Spleen (tissue), 11 donors: ENCODE data around the gene ENC1. TPM values are rescaled to one million over a fixed set of nuclear protein-coding genes. Genes with fewer than 3 reads are reported as not detected.

Experiments used
- DNase-seq: peaks from one replicate; pipeline ENCODE4 v3.0.0-alpha.2; 2020
- H3K27ac ChIP-seq, 8 donors: fragments of 200-600 bp; sonication (generic) in 7 of 8; 1 replicate in 4 of 8; 2 replicates in 4 of 8; pipeline versions ENCODE4 v1.5.0 to v1.8.0; 2016 to 2021; ENCODE audit warnings: inconsistent platforms in 4 of 8, mild to moderate bottlenecking in 4 of 8, moderate library complexity in 1 of 8
- H3K27me3 ChIP-seq, 7 donors: fragments of 200-600 bp; sonication (generic) in 6 of 7; replicated peaks in 1 of 7; 1 replicate in 4 of 7; 2 replicates in 3 of 7; pipeline versions ENCODE4 v1.5.0 to v1.8.0; 2016 to 2021; ENCODE audit warnings: inconsistent platforms in 3 of 7, mild to moderate bottlenecking in 1 of 7
- H3K36me3 ChIP-seq, 6 donors: fragments of 200-600 bp; sonication (generic) in 5 of 6; 1 replicate in 4 of 6; 2 replicates in 2 of 6; pipeline versions ENCODE4 v1.5.0 to v1.8.0; 2016 to 2021; ENCODE audit warnings: inconsistent platforms in 2 of 6
- H3K4me1 ChIP-seq, 6 donors: fragments of 200-600 bp; sonication (generic) in 5 of 6; 1 replicate in 3 of 6; 2 replicates in 3 of 6; pipeline versions ENCODE4 v1.5.0 to v1.8.0; 2016 to 2021; ENCODE audit warnings: inconsistent platforms in 3 of 6
- H3K4me3 ChIP-seq, 8 donors: fragments of 200-600 bp; sonication (generic) in 7 of 8; 1 replicate in 4 of 8; 2 replicates in 4 of 8; pipeline versions ENCODE4 v1.5.0 to v1.8.0; 2016 to 2021; ENCODE audit warnings: inconsistent platforms in 4 of 8, mild to moderate bottlenecking in 4 of 8, moderate library complexity in 2 of 8
- H3K9me3 ChIP-seq, 8 donors: fragments of 200-600 bp; sonication (generic) in 7 of 8; 1 replicate in 4 of 8; 2 replicates in 4 of 8; pipeline versions ENCODE4 v1.5.0 to v1.8.0; 2016 to 2021; ENCODE audit warnings: inconsistent platforms in 4 of 8
- POLR2A ChIP-seq, 3 donors: fragments of 450-650 bp; IDR thresholded peaks; one replicate each; pipeline ENCODE4 v1.5.1; 2017; ENCODE audit warnings: antibody characterized with exemption in 3 of 3, mild to moderate bottlenecking in 1 of 3
- POLR2AphosphoS5 ChIP-seq, 3 donors: sonication (generic); formaldehyde crosslinking; IDR thresholded peaks; one replicate each; pipeline ENCODE4 v1.5.1; 2017; ENCODE audit warnings: antibody characterized with exemption in 3 of 3
- WGBS, 5 donors: extraction: QIAGEN DNeasy Blood & Tissue Kit in 3 of 5; methylation state at CpG; one replicate each; pipeline versions ENCODE4 v1.1.5 to v1.1.7; 2013 to 2018; 5-methylcytosine and 5-hydroxymethylcytosine counted together
- intact Hi-C: fragments of 100-400 bp; cut with DNase I; formaldehyde crosslinking; loops from one replicate; pipeline ENCODE4 v1.15.0; 2023; ENCODE audit warnings: low total_unique reads
- polyA plus RNA-seq, 3 donors: library from polyadenylated mRNA; stranded (reverse); fragments of 200-250 nt; gene quantifications; one replicate each; pipeline ENCODE4 v1.2.1, GENCODE V29; 2013
- total RNA-seq, 7 donors: library from RNA; depleted of rRNA in 3 of 7; stranded (reverse); fragments of >200 nt in 3 of 7; fragmentation: NEBNext Ultra II Directional in 4 of 7; extraction: Animal tissue kit (Norgen Biotek cat#: 25700) in 4 of 7; gene quantifications; one replicate each; pipeline versions ENCODE4 v1.1.0 to v1.2.1, GENCODE V29; 2016 to 2021
- TF ChIP-seq, protein P1 (sequence below), 11 experiments: fragments of 200-600 bp in 7 of 11; fragments of 450-650 bp in 4 of 11; sonication (generic) in 4 of 11; IDR thresholded peaks in 8 of 11; conservative IDR thresholded peaks in 3 of 11; 1 replicate in 7 of 11; 2 replicates in 4 of 11; pipeline versions ENCODE4 v1.4.0 to v1.8.0; 2016 to 2021; ENCODE audit warnings: antibody characterized with exemption in 11 of 11, inconsistent platforms in 4 of 11, mild to moderate bottlenecking in 1 of 11
- donor health status: healthy with polysubstance abuse.
- donor health status: DM: no; HTN: no; CAD: no; lungs with moderate emphysema.
- donor health status: DM: no; HTN: no; CAD: no.
- donor health status: Bipolar disorder and iron deficiency.
- donor health status: healthy.
- donor health status: DM: no; HTN: no; CAD: no.
- donor health status: DM: yes; HTN: yes; CAD: no.

Gene ENC1
- total and polyA plus RNA-seq, 10 donors = 3.8 to 19.5 (median 11.2) TPM

DNA sequence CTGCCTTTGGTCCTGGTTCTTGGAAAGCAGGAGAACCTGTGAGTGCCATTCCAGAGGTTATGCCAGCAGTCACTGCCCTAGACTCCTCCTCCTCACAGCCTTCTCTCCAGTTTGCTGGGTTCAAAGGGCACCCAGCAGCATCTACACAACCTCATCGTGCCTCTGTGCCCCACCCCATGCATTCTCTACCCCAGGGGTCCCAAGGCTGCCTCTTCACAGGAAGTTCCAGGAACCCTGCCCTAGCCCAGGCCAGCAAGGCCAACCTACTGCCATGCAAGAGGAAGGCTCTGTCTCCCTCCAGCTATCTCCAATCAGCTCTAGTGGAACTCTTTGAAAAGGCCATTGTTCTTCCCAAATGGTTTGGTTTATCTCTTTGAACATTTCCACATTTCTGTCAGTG is 21.2 kb downstream of the ENC1 start:
- Histone ChIP-seq H3K4me3 (no peak overlapping the region), H3K27ac (no peak overlapping the region), H3K4me1 (no peaks in the 10 kb centered on the region), H3K9me3 (peaks cover 0 to 4% (median 0%) of the 10 kb centered on the region in 8 donors), H3K27me3 (peaks cover 0 to 5% (median 0%) of the 10 kb centered on the region in 7 donors), H3K36me3 (no peaks in the 10 kb centered on the region)
- intact Hi-C loops = no loop called here
- TF ChIP-seq, protein P1, sequence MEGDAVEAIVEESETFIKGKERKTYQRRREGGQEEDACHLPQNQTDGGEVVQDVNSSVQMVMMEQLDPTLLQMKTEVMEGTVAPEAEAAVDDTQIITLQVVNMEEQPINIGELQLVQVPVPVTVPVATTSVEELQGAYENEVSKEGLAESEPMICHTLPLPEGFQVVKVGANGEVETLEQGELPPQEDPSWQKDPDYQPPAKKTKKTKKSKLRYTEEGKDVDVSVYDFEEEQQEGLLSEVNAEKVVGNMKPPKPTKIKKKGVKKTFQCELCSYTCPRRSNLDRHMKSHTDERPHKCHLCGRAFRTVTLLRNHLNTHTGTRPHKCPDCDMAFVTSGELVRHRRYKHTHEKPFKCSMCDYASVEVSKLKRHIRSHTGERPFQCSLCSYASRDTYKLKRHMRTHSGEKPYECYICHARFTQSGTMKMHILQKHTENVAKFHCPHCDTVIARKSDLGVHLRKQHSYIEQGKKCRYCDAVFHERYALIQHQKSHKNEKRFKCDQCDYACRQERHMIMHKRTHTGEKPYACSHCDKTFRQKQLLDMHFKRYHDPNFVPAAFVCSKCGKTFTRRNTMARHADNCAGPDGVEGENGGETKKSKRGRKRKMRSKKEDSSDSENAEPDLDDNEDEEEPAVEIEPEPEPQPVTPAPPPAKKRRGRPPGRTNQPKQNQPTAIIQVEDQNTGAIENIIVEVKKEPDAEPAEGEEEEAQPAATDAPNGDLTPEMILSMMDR (IDR thresholded peaks at IDR 0.05 in 8 of 11, conservative IDR thresholded peaks at IDR 0.05 in 3 of 11) = no peak
- TF ChIP-seq POLR2A (IDR thresholded peaks at IDR 0.05) (no peak), POLR2AphosphoS5 (IDR thresholded peaks at IDR 0.05) (no peak)
- DNase-seq = no peak
- WGBS, 5 donors = 13 to 73% (median 59%) methylated on average over 1 of the region's 1 CpG

GRCh38 chr5:74618106-74618505 is 22.4 kb downstream of the ENC1 start:
- Histone ChIP-seq H3K27ac (no peak overlapping the region), H3K4me1 (no peaks in the 10 kb centered on the region), H3K9me3 (no peaks in the 10 kb centered on the region), H3K4me3 (no peak overlapping the region), H3K27me3 (peaks cover 0 to 5% (median 0%) of the 10 kb centered on the region in 7 donors), H3K36me3 (no peaks in the 10 kb centered on the region)
- WGBS, 5 donors = 81 to 98% (median 89%) methylated on average over 5 of the region's 5 CpGs
- no peak for DNase-seq
- no peak for TF ChIP-seq POLR2AphosphoS5 (IDR thresholded peaks at IDR 0.05)
- no peak for TF ChIP-seq POLR2A (IDR thresholded peaks at IDR 0.05)
- TF ChIP-seq, protein P1 (IDR thresholded peaks at IDR 0.05 in 8 of 11, conservative IDR thresholded peaks at IDR 0.05 in 3 of 11) = no peak
- intact Hi-C loops = no loop called here

GRCh38 chr5:74617202-74617601 is 23.3 kb downstream of the ENC1 start:
- intact Hi-C loops = no loop called here
- no peaks in the 10 kb centered on the region for H3K36me3 ChIP-seq
- 72 to 76% (median 74%) methylated on average over 3 of the region's 3 CpGs for WGBS, 5 donors
- H3K4me1 ChIP-seq = no peaks in the 10 kb centered on the region
- TF ChIP-seq, protein P1 (IDR thresholded peaks at IDR 0.05 in 8 of 11, conservative IDR thresholded peaks at IDR 0.05 in 3 of 11) = no peak
- TF ChIP-seq POLR2AphosphoS5 (IDR thresholded peaks at IDR 0.05) (no peak), POLR2A (IDR thresholded peaks at IDR 0.05) (no peak)
- H3K4me3 ChIP-seq = no peak overlapping the region
- DNase-seq = no peak
- no peak overlapping the region for H3K27ac ChIP-seq
- H3K9me3 ChIP-seq = no peaks in the 10 kb centered on the region
- H3K27me3 ChIP-seq = peaks cover 0 to 5% (median 0%) of the 10 kb centered on the region in 7 donors

- intact Hi-C loops = no loop called here
- H3K4me3 ChIP-seq = no peak overlapping the region
- no peak overlapping the region for H3K27ac ChIP-seq
- no peak for DNase-seq
- no peaks in the 10 kb centered on the region for H3K9me3 ChIP-seq
- H3K4me1 ChIP-seq = no peaks in the 10 kb centered on the region
- WGBS, 5 donors = 74 to 85% (median 85%) methylated on average over 23 of the region's 23 CpGs
- peaks cover 0 to 5% (median 0%) of the 10 kb centered on the region in 7 donors for H3K27me3 ChIP-seq
- no peaks in the 10 kb centered on the region for H3K36me3 ChIP-seq
- TF ChIP-seq POLR2AphosphoS5 (IDR thresholded peaks at IDR 0.05) = no peak
- TF ChIP-seq, protein P1 (IDR thresholded peaks at IDR 0.05 in 8 of 11, conservative IDR thresholded peaks at IDR 0.05 in 3 of 11) = no peak
- TF ChIP-seq POLR2A (IDR thresholded peaks at IDR 0.05) = no peak
Measured at GRCh38 chr5:74616236-74617146, 24.0 kb downstream of the ENC1 start.
